ENCODE data around the gene PC.

The PC gene

GRCh38 chr11:66851698-66852465 is 106.3 kb downstream of the PC start:
- DNase-seq: no peak

DNA sequence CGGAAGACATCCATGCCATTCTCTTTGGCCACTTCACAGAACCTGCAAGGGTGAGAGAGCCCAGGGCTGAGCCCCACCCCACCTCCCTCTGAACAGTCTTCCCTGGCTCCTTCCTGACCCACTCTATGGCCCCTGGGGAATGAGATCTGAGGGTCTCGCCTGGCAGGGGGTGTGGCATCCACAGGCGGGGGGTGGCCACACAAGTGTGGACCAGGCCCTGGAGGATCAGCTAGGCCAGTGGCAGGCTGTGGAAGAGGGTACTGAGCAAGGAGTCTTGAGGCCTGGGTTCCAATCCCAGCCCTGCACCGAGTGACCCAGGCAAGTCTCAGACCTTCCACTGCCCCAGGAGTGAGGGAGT is 107.0 kb downstream of the PC start:
- DNase-seq: no peak

DNA sequence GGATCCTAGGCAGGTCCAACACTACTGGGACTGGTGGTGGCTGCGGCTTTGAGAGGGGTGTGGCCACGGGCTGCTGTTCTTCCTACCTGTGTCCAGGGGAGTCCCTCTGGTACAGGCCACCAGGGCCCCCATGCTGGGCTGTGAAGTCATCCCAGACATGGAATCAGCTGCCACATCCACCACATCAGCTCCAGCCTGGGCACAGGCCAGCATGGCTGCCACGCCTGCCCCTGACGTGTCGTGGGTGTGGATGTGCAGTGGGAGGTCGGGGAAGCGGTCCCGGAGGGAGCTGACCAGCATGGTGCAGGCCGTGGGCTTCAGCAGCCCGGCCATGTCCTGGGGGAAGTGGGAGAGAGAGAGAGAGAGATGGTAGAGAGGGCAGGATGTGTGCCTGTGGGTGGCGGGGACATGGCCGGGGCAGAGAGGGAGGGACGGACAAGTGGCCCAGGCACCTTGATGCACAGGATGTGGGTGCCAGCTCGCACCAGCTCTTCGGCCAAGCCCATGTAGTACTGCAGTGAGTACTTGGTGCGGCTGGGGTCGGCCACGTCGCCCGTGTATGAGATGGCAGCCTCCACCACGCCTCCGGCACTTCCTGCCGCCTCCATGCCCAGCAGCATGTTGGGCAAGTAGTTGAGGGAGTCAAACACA is 107.5 kb downstream of the PC start:
- DNase-seq: no peak

DNA sequence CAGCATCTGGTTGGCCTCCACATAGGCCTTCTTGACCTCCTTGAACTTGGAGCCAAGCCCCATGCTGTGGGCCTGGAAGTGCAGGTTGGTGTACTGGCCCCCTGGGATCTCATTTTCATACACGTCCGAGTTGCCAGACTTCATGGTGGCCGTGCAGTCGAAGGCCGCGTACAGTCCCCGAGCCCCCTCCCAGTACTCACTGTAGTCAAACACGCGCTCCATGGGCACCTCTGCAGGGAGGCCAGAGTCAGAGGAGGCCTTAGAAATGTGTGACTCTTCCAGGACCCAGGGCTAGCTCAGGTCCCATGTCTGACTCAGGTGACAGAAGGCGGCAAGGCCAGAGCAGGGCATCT is 108.0 kb downstream of the PC start:
- no peak for DNase-seq

DNA sequence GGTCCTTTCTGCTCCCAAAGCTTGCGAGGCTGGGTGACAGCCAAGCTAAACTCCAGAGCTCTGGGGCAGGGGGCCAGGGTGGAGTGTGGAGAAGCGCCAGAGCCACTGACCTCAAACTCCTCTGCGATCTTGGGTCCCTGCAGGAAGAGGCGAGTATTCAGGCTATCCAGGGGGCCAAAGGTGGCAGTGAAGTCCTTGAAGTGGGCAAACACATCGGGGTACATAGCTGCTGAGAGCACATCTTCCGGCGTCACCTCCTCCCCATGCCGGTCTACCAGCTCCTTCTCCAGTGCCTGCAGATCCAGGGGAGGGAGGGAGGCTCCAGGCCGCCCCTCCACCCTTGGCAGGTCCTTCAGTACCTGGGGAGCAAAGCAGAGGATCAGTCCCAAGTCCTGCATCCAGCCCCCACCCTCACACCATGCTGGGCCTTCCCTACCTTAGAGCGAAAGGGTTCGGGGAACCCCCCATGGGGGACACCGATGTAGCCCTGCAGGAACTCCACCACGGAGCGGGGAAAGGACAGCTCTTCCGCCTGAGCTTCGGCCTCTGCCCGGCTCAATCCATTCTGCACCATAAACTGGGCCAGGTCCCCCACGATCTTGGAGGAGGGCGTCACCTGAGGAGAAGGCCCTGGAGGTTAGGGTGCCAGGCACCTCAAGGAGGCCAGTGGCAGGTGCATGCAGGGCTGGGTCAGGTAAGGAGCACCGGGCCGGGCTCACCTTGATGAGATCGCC is 108.5 kb downstream of the PC start:
- no peak for DNase-seq

- DNase-seq: no peak
These were observed 109.3 kb downstream of the PC start for GRCh38 chr11:66848671-66849500.

DNA sequence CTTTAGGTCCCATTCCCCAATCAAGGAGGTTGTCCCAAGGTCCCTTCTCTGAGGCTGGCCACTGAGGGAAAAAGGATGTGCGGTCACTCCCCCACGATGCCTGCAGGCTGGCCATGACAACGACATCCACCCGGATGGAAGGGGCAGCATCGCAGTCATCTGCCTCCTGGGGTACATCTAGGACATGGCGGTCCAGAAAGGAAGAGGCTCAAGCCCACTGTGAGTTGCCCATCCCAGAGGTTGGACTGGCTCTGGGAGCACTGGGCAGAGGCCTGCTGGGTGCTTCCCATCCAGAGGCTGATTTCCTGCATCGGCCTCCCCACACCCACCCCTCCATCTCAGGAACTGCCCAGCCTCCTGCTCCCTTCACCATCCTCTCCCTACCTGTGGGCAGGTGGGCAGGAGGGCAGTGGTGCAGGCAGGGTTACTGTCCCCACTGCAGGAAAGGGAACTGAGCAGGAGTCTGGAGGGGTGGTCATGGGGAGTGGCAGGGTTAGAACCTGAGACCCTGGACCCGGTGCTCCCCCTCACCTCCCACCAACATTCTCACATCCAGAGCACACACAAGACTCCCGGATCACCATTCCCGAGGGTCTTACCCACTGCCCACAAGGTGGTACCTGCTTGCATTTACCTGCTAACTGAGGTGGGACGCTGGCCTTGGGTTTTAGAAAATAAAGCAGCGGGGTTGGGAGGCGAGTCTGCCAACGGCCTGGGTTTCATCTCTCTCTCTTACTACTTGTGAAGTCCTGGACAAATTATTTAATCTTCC is 110.5 kb downstream of the PC start:
- no peak for DNase-seq

DNA sequence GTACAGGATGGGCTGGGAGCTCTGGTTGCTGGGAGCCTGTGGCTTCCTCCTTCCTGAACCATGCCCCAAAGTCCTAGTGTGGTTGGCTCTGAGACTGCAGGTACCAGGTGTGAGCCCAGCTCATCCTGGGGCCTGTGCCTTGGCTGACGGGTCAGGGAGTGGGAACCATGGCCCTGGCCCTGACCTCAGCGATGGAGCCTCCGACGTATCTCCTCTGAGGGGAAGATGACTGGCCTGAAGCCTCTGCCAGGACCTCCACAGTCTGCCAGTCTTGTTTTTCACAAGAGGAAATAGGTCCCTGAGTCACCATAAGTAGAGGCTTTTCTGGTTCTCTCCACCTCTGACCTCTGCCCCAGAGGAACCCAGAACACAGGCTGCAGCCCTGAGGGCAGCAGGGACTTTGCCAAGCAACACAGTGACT is 111.5 kb downstream of the PC start:
- DNase-seq: no peak

DNA sequence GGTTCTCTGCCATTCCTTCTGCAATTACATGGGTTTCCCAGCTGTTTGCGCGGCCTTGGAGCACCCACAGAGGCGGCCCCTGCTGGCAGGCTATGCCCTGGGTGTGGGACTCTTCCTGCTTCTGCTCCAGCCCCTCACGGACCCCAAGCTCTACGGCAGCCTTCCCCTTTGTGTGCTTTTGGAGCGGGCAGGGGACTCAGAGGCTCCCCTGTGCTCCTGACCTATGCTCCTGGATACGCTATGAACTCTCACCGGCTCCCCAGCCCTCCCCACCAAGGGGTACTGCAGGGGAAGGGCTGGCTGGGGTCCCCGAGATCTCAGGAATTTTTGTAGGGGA is 112.3 kb downstream of the PC start:
- no peak for DNase-seq

GRCh38 chr11:66845143-66845875 is 112.9 kb downstream of the PC start:
- no peak for DNase-seq

GRCh38 chr11:66844496-66845142 is 113.6 kb downstream of the PC start:
- DNase-seq: no peak

- DNase-seq: no peak
These were observed 114.2 kb downstream of the PC start for GRCh38 chr11:66843776-66844495.

- DNase-seq: peak; percentile 84 to 90
These were observed 115.0 kb downstream of the PC start, which contains the start of gene RCE1 for GRCh38 chr11:66842896-66843775. TSS of gene RCE1 (plus strand) at chr11:66843441. CDS start at chr11:66843456, 15 bp downstream.

DNA sequence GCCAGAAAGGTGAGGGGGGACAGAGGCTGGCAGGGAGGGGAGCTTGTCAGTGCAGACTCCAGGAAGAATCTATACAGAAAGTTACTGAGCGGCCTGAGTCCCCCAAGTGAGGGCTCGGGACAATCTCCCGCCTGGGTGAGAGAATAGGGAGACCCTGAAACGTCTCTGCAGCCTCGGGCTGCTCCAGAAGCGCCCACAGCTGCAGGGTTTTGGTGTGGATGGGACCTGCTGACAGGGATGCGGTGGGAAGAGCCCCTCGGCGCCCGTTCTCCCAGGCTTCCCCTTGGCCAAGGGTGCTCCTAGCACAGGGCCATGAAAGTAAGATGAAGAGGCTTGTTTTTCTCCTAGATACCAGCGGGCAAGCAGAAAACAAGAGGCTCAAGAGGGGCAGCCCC is 115.7 kb downstream of the PC start:
- DNase-seq: no peak

DNA sequence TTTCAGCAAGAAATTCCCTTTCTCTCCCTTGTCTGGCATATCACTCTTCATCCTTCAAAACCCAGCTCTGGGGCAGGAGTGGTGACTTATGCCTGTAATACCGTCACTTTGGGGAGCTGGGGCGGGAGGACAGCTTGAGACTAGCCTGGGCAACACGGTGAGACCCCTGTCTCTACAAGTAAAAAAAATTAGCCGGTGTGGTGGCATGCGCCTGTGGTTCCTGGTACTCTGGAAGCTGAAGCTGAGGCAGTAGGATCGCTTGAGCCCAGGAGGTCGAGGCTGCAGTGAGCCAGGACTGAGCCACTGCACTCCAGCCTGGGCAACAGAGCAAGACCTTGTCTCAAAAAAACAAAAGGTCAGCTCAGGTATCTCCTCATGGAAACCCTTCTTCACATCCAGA is 116.3 kb downstream of the PC start:
- no peak for DNase-seq

DNA sequence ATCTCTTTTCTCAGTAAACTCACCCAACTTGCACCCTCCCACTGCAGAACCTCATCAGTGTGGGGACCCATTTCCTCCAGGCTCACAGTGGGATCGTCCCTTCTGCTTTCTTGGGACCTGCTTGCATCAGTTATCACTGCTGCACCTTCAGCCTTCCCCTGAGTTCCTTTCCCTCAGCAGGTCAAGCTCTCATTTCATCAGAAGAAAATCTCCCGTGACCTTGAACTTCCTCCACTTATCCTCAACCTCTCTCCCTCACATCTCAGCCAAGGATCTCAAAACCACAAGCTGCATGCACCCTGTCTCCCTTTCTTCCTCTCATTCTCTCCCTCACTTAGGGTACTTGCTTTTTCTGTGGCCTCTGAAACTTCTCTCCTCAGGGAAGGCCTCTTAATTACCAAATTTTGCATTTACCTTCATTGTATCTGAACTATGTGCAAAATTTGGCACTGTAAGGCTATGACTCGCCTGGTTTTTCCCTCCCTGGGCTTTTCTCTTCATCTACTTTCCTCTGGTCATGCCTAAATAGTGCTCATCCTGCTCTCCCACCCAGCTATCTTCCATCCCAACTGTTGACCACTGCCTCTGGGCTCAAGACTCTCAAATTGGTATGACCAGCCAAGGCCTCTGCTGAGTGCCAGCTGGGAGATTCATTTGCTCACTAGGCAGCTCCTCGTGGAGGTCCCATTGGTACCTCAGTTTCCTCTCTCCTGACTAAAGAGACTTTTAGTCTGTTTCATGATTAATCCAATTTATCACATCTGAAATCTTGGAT is 117.7 kb downstream of the PC start:
- DNase-seq: no peak

GRCh38 chr11:66835768-66836405 is 122.3 kb downstream of the PC start:
- DNase-seq: no peak

DNA sequence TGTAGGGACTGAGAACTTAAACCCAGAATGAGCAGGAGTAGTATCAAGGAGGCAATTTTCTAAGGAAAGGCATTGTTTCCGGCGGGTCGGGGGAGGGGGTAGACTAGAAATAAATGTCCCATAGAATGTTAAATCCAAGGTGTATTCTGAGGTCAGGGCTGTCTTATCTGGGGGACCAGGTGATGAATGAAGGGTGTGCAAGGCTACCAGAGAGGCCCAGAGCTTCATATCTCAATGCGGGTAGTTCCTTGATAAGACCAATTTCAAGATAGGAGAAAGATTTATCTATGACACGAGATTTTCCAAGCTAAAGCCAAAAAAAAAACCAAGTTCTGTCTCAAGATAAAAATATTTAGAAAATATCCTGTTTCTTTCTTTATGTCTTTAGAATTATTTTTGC is 123.2 kb downstream of the PC start:
- DNase-seq: no peak
